Hematopoietic multipotent progenitor cell treated with erythropoietin and hydrocortisone succinate and interleukin-3 and kit ligand, for 6 days (in vitro differentiated cells): Measurements from ENCODE around the gene LTBR.
"Not testable (repeated sequence)": the region's sequence is repeated elsewhere in the genome, so short reads cannot be mapped to it uniquely, and the experiment has no call there.

Experiments
- DNase-seq: peaks from one replicate; pipeline ENCODE4 v3.0.0-alpha.2; 2015

Gene LTBR

GRCh38 chr12:6426882-6427671 lies 43.1 kb downstream of the LTBR start:
- DNase-seq, result no peak

GRCh38 chr12:6427796-6428195 lies 43.8 kb downstream of the LTBR start:
- not testable (repeated sequence) for DNase-seq

- DNase-seq, result no peak
Observed at GRCh38 chr12:6428326-6428725, 44.4 kb downstream of the LTBR start.

- peak; percentile 99 for DNase-seq
Observed at GRCh38 chr12:6430124-6430989, 46.4 kb downstream of the LTBR start.

- DNase-seq, result no peak
Observed at GRCh38 chr12:6432991-6433390, 49.0 kb downstream of the LTBR start.

- no peak for DNase-seq
Observed at GRCh38 chr12:6434205-6435140, 50.5 kb downstream of the LTBR start.

- DNase-seq, result no peak
Observed at GRCh38 chr12:6435961-6436715, 52.2 kb downstream of the LTBR start.

- DNase-seq, result no peak
Observed at GRCh38 chr12:6437586-6437985, 53.6 kb downstream of the LTBR start.

GRCh38 chr12:6438345-6438744 lies 54.4 kb downstream of the LTBR start:
- DNase-seq, result no peak

- DNase-seq, result no peak
Observed at GRCh38 chr12:6440391-6440790, 56.4 kb downstream of the LTBR start.
